Liver (tissue), 9 donors: Measurements from ENCODE around the gene SPECC1. TPM values are rescaled to one million over a fixed set of nuclear protein-coding genes. Genes with fewer than 3 reads are reported as not detected.

Experiments used
- DNase-seq: peaks from one replicate; pipeline ENCODE4 v3.0.0-alpha.2; 2017; ENCODE audit warnings: low spot score
- H3K27ac ChIP-seq, 2 donors: one replicate each; pipeline ENCODE4 v1.7.0; 2013; ENCODE audit warnings: inconsistent platforms in 2 of 2, low read length in 2 of 2, control low read depth in 1 of 2, low read depth in 1 of 2, mild to moderate bottlenecking in 1 of 2
- H3K27me3 ChIP-seq, 4 donors: one replicate each; pipeline versions ENCODE4 v1.6.1 to v1.7.0; 2013; ENCODE audit warnings: low read length in 3 of 4, inconsistent platforms in 1 of 4, mild to moderate bottlenecking in 1 of 4, moderate library complexity in 1 of 4; ENCODE audit not compliant: control insufficient read depth in 4 of 4, insufficient read depth in 4 of 4
- H3K36me3 ChIP-seq, 4 donors: one replicate each; pipeline versions ENCODE4 v1.6.1 to v1.7.0; 2013; ENCODE audit warnings: low read length in 3 of 4, mild to moderate bottlenecking in 3 of 4, low read depth in 1 of 4, moderate library complexity in 1 of 4; ENCODE audit not compliant: control insufficient read depth in 4 of 4, insufficient read depth in 3 of 4
- H3K4me1 ChIP-seq, 4 donors: one replicate each; pipeline versions ENCODE4 v1.6.1 to v1.7.0; 2013; ENCODE audit warnings: low read length in 3 of 4, mild to moderate bottlenecking in 3 of 4, moderate library complexity in 1 of 4; ENCODE audit not compliant: control insufficient read depth in 4 of 4, insufficient read depth in 4 of 4
- H3K4me3 ChIP-seq, 3 donors: one replicate each; pipeline versions ENCODE4 v1.6.1 to v1.7.0; 2013; ENCODE audit warnings: low read length in 3 of 3, control low read depth in 1 of 3, low read depth in 1 of 3, mild to moderate bottlenecking in 1 of 3
- H3K9ac ChIP-seq, 2 donors: one replicate each; pipeline ENCODE4 v1.7.0; 2013; ENCODE audit warnings: low read length in 2 of 2, mild to moderate bottlenecking in 2 of 2, moderate library complexity in 2 of 2, control low read depth in 1 of 2, low read depth in 1 of 2
- H3K9me3 ChIP-seq, 4 donors: one replicate each; pipeline versions ENCODE4 v1.6.1 to v1.7.0; 2013; ENCODE audit warnings: low read length in 3 of 4; ENCODE audit not compliant: control insufficient read depth in 4 of 4
- EGR1 ChIP-seq, 2 donors: IDR thresholded peaks; 2 replicates each; pipeline ENCODE4 v1.6.1; 2016 to 2018; ENCODE audit warnings: antibody characterized with exemption in 2 of 2, low read depth in 2 of 2
- FOXA1 ChIP-seq: IDR thresholded peaks from 2 replicates; pipeline ENCODE4 v1.6.1; 2016; ENCODE audit warnings: antibody characterized with exemption
- FOXA2 ChIP-seq: IDR thresholded peaks from 2 replicates; pipeline ENCODE4 v1.6.1; 2016; ENCODE audit warnings: antibody characterized with exemption
- GABPA ChIP-seq, 2 donors: IDR thresholded peaks in 1 of 2; conservative IDR thresholded peaks in 1 of 2; 2 replicates each; pipeline ENCODE4 v1.6.1; 2016; ENCODE audit warnings: antibody characterized with exemption in 2 of 2, mild to moderate bottlenecking in 1 of 2, moderate library complexity in 1 of 2
- HNF4A ChIP-seq, 2 donors: conservative IDR thresholded peaks; 2 replicates each; pipeline ENCODE4 v1.6.1; 2016; ENCODE audit warnings: antibody characterized with exemption in 2 of 2, mild to moderate bottlenecking in 2 of 2
- HNF4G ChIP-seq: IDR thresholded peaks from 2 replicates; pipeline ENCODE4 v1.6.1; 2016; ENCODE audit warnings: antibody characterized with exemption
- JUND ChIP-seq, 2 donors: IDR thresholded peaks; 2 replicates each; pipeline ENCODE4 v1.6.1; 2016; ENCODE audit warnings: antibody characterized with exemption in 2 of 2
- NR2F2 ChIP-seq: IDR thresholded peaks from 2 replicates; pipeline ENCODE4 v1.6.1; 2016; ENCODE audit warnings: antibody characterized with exemption
- RAD21 ChIP-seq, 2 donors: IDR thresholded peaks; 2 replicates each; pipeline ENCODE4 v1.6.1; 2016; ENCODE audit warnings: antibody characterized with exemption in 2 of 2, mild to moderate bottlenecking in 2 of 2
- RXRA ChIP-seq, 2 donors: IDR thresholded peaks; 2 replicates each; pipeline ENCODE4 v1.6.1; 2017 to 2018; ENCODE audit warnings: antibody characterized with exemption in 2 of 2, mild to moderate bottlenecking in 1 of 2
- SP1 ChIP-seq: IDR thresholded peaks from 2 replicates; pipeline ENCODE4 v1.6.1; 2018; ENCODE audit warnings: antibody characterized with exemption, mild to moderate bottlenecking
- TAF1 ChIP-seq: conservative IDR thresholded peaks from 2 replicates; pipeline ENCODE4 v1.6.1; 2016; ENCODE audit warnings: antibody characterized with exemption, mild to moderate bottlenecking
- YY1 ChIP-seq: IDR thresholded peaks from 2 replicates; pipeline ENCODE4 v1.6.1; 2016; ENCODE audit warnings: antibody characterized with exemption, mild to moderate bottlenecking
- WGBS: extraction: QIAGEN DNeasy Blood & Tissue Kit; methylation state at CpG from one replicate; pipeline ENCODE4 v1.1.7; 2013; 5-methylcytosine and 5-hydroxymethylcytosine counted together
- polyA plus RNA-seq, 2 donors: library from polyadenylated mRNA; stranded (reverse) in 1 of 2; unstranded in 1 of 2; fragments of 200-250 nt in 1 of 2; fragments of >200 nt in 1 of 2; fragmentation: Nextera tagmentation in 1 of 2; extraction: Ambion mirVana in 1 of 2; gene quantifications; one replicate each; pipeline versions ENCODE4 v1.2.1 to v1.2.3, GENCODE V29; 2013 to 2015
- total RNA-seq, 2 donors: library from RNA; depleted of rRNA; stranded (reverse); fragments of >200 nt; gene quantifications; one replicate each; pipeline ENCODE4 v1.2.3, GENCODE V29; 2014
- TF ChIP-seq, protein P1 (sequence below): IDR thresholded peaks from 2 replicates; pipeline ENCODE4 v1.6.1; 2016; ENCODE audit warnings: antibody characterized with exemption
- TF ChIP-seq, protein P2 (sequence below): fragments of 150-350 bp; IDR thresholded peaks from 2 replicates; pipeline ENCODE4 v1.5.1; 2017; ENCODE audit warnings: improper control_type of control experiment, low read depth, low read length; ENCODE audit not compliant: missing input control
- TF ChIP-seq, protein P3 (sequence below): IDR thresholded peaks from 2 replicates; pipeline ENCODE4 v1.6.1; 2016; ENCODE audit warnings: antibody characterized with exemption, mild to moderate bottlenecking
- TF ChIP-seq, protein P4 (sequence below): IDR thresholded peaks from 2 replicates; pipeline ENCODE4 v1.6.1; 2016; ENCODE audit warnings: antibody characterized with exemption
- TF ChIP-seq, protein P5 (sequence below): IDR thresholded peaks from 2 replicates; pipeline ENCODE4 v1.6.1; 2016; ENCODE audit warnings: antibody characterized with exemption
- donor health status: healthy.
- donor health status: healthy.
- donor health status: healthy.
- donor health status: healthy.
- donor health status: healthy.

SPECC1 gene
- total and polyA plus RNA-seq, 4 donors, result 0.36 to 70.3 (median 1.8) TPM

DNA sequence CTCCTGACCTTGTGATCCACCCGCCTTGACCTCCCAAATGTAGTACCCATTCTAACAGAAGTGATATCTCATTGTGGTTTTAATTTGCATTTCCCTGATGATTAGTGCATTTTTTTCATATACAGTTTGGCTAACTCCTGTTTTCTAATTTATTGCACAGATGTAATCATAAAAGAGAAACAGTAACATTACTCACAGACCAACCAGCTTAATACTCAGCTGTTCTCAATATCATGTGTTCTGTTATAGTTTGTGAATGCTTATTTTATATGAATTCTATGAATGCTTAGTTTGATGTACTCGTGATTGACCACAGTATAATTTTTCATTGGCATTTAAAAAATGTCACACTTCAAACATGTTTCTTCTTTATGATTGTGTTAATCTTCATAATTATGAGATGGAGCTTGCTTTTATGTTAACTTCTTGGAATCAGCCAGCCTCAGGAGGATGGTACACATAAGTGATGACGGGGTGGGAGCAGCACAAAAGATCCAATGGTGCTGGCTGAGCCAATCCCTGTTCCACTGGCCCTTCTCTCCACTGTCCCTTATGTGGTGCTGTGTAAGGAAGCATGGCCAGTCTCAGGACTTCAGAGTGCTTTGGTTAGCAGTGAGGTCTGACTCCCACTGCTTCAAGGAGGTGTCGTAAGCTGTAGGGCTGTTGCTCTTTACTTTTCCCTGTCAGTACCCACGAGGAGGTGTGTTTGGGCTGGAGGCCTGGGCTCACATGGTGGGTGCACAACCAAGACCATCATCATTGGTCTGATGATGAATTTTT is 191.0 kb downstream of the SPECC1 start:
- no peak for DNase-seq
- H3K9ac ChIP-seq, result no peak overlapping the region
- H3K36me3 ChIP-seq, result no peaks in the 10 kb centered on the region
- peaks cover 0 to 4% (median 0%) of the 10 kb centered on the region in 4 donors for H3K27me3 ChIP-seq
- H3K4me3 ChIP-seq, result no peak overlapping the region
- 80% methylated on average over 5 of the region's 5 CpGs for WGBS
- no peak overlapping the region for H3K27ac ChIP-seq
- H3K4me1 ChIP-seq, result no peaks in the 10 kb centered on the region
- no peak for TF ChIP-seq GABPA (IDR thresholded peaks at IDR 0.05 in 1 of 2, conservative IDR thresholded peaks at IDR 0.05 in 1 of 2)
- TF ChIP-seq HNF4G, result no peak
- no peak for TF ChIP-seq HNF4A (conservative IDR thresholded peaks at IDR 0.05)
- TF ChIP-seq, protein P1, sequence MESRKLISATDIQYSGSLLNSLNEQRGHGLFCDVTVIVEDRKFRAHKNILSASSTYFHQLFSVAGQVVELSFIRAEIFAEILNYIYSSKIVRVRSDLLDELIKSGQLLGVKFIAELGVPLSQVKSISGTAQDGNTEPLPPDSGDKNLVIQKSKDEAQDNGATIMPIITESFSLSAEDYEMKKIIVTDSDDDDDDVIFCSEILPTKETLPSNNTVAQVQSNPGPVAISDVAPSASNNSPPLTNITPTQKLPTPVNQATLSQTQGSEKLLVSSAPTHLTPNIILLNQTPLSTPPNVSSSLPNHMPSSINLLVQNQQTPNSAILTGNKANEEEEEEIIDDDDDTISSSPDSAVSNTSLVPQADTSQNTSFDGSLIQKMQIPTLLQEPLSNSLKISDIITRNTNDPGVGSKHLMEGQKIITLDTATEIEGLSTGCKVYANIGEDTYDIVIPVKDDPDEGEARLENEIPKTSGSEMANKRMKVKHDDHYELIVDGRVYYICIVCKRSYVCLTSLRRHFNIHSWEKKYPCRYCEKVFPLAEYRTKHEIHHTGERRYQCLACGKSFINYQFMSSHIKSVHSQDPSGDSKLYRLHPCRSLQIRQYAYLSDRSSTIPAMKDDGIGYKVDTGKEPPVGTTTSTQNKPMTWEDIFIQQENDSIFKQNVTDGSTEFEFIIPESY, result no peak
- TF ChIP-seq NR2F2, result no peak
- no peak for TF ChIP-seq JUND (IDR thresholded peaks at IDR 0.05)
- TF ChIP-seq, protein P2, sequence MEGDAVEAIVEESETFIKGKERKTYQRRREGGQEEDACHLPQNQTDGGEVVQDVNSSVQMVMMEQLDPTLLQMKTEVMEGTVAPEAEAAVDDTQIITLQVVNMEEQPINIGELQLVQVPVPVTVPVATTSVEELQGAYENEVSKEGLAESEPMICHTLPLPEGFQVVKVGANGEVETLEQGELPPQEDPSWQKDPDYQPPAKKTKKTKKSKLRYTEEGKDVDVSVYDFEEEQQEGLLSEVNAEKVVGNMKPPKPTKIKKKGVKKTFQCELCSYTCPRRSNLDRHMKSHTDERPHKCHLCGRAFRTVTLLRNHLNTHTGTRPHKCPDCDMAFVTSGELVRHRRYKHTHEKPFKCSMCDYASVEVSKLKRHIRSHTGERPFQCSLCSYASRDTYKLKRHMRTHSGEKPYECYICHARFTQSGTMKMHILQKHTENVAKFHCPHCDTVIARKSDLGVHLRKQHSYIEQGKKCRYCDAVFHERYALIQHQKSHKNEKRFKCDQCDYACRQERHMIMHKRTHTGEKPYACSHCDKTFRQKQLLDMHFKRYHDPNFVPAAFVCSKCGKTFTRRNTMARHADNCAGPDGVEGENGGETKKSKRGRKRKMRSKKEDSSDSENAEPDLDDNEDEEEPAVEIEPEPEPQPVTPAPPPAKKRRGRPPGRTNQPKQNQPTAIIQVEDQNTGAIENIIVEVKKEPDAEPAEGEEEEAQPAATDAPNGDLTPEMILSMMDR, result no peak
- TF ChIP-seq FOXA1, result no peak
- TF ChIP-seq FOXA2, result no peak
- TF ChIP-seq TAF1, result no peak
- TF ChIP-seq SP1, result no peak
- TF ChIP-seq, protein P3, sequence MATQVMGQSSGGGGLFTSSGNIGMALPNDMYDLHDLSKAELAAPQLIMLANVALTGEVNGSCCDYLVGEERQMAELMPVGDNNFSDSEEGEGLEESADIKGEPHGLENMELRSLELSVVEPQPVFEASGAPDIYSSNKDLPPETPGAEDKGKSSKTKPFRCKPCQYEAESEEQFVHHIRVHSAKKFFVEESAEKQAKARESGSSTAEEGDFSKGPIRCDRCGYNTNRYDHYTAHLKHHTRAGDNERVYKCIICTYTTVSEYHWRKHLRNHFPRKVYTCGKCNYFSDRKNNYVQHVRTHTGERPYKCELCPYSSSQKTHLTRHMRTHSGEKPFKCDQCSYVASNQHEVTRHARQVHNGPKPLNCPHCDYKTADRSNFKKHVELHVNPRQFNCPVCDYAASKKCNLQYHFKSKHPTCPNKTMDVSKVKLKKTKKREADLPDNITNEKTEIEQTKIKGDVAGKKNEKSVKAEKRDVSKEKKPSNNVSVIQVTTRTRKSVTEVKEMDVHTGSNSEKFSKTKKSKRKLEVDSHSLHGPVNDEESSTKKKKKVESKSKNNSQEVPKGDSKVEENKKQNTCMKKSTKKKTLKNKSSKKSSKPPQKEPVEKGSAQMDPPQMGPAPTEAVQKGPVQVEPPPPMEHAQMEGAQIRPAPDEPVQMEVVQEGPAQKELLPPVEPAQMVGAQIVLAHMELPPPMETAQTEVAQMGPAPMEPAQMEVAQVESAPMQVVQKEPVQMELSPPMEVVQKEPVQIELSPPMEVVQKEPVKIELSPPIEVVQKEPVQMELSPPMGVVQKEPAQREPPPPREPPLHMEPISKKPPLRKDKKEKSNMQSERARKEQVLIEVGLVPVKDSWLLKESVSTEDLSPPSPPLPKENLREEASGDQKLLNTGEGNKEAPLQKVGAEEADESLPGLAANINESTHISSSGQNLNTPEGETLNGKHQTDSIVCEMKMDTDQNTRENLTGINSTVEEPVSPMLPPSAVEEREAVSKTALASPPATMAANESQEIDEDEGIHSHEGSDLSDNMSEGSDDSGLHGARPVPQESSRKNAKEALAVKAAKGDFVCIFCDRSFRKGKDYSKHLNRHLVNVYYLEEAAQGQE, result no peak
- TF ChIP-seq RXRA (IDR thresholded peaks at IDR 0.05), result no peak
- TF ChIP-seq, protein P4, sequence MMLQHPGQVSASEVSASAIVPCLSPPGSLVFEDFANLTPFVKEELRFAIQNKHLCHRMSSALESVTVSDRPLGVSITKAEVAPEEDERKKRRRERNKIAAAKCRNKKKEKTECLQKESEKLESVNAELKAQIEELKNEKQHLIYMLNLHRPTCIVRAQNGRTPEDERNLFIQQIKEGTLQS, result no peak
- TF ChIP-seq, protein P5, sequence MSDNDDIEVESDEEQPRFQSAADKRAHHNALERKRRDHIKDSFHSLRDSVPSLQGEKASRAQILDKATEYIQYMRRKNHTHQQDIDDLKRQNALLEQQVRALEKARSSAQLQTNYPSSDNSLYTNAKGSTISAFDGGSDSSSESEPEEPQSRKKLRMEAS, result no peak
- no peak for TF ChIP-seq RAD21 (IDR thresholded peaks at IDR 0.05)
- TF ChIP-seq EGR1 (IDR thresholded peaks at IDR 0.05; ENCODE audit: low read depth in 2 of 2), result no peak
- no peak for TF ChIP-seq YY1
- H3K9me3 ChIP-seq, result no peaks in the 10 kb centered on the region
